ENCODE measurements around the gene MVB12B.

DNA sequence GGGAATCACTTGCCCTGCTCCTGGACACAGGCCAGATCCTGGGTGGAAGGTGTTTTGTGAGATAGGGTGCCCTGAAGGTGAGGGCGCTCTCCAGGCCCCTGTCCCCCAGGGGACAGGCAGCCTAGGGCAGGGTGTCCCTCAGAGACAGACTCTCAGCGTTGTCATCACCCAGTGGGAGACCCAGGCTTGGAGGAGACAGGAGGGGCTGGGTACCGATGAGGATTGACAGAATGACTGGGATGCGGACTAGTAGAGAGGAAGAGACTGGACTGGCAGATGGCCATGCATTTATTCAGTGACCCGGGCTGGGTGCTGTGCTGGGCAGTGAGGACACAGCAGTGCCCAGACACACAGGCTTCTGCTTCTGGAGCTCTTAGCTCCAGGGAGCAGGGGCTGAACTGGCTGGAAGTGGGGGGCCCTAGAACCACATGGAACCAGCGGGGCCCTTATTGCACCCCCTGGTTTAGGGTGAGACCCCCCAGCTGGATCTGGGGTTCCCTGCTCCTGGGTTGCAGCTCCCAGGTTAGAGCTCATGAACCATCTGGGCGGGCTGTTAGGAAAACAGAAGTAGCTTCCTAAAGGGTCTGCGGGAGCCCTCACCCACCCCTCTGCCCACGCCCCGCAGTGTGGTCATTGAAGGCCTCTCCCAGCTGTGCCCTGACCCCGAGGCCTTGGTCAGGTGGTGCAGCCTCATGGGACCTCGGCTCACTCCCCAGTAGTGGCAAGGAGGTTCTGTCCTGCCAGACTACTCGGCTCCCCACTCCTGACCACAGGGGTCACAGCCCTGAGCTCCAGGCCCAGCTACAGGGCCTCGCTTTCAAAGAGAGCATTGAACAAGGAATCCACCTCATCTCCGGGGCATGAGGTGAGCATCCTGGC is 170.4 kb downstream of the MVB12B start:
- TF ChIP-seq, protein P1, sequence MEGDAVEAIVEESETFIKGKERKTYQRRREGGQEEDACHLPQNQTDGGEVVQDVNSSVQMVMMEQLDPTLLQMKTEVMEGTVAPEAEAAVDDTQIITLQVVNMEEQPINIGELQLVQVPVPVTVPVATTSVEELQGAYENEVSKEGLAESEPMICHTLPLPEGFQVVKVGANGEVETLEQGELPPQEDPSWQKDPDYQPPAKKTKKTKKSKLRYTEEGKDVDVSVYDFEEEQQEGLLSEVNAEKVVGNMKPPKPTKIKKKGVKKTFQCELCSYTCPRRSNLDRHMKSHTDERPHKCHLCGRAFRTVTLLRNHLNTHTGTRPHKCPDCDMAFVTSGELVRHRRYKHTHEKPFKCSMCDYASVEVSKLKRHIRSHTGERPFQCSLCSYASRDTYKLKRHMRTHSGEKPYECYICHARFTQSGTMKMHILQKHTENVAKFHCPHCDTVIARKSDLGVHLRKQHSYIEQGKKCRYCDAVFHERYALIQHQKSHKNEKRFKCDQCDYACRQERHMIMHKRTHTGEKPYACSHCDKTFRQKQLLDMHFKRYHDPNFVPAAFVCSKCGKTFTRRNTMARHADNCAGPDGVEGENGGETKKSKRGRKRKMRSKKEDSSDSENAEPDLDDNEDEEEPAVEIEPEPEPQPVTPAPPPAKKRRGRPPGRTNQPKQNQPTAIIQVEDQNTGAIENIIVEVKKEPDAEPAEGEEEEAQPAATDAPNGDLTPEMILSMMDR (IDR thresholded peaks at IDR 0.05), result no peak
- no peak for TF ChIP-seq POLR2A (IDR thresholded peaks at IDR 0.05)
